Renal pelvis (tissue), 4 donors: ENCODE data around the gene PACSIN2. TPM values are rescaled to one million over a fixed set of nuclear protein-coding genes. Genes with fewer than 3 reads are reported as not detected.

Source experiments
- DNase-seq: peaks from one replicate; pipeline ENCODE4 v3.0.0-alpha.2; 2013
- polyA plus RNA-seq, 3 donors: library from polyadenylated mRNA; unstranded; fragments of 120-200 nt; gene quantifications; one replicate each; pipeline ENCODE4 v1.2.1, GENCODE V29; 2013; ENCODE audit not compliant: insufficient read length in 3 of 3

The PACSIN2 gene
- polyA plus RNA-seq, 3 donors: 69.6 to 70.3 (median 70.3) TPM

DNA sequence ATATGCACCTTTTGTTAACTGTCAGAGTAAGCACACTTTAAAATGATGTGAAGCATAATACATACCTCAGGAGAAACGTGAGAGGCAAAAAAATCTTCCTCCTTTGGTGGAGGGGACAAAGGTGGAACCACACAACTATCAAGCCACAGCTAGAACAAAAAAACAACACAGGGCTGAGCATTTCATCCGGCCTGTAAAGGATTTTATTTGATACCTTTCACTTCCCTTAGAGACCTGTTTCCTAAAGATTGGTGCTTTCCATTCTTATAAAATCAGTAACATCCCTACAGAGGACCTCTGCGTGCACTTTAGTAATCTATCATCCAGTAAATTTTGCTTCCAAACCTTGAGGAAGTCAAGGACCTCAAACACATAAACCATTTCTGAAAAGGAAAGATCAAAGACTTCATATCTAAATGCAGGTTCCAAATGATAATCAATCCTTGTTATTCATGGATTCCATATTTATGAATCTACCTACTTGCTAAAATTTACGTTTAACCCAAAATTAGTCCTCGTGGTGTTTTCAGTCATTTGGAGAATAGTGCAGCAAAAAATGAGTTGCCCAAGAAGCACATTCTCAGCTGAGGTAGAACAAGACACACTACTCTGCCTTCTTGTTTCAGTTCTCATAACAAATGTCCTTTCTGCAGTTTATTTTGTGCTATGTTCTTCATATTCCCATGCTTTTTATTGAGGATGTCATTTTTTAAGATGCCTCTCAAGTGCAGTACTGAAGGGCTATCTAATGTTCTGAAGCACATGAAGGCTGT is 180.6 kb downstream of the PACSIN2 start:
- no peak for DNase-seq

DNA sequence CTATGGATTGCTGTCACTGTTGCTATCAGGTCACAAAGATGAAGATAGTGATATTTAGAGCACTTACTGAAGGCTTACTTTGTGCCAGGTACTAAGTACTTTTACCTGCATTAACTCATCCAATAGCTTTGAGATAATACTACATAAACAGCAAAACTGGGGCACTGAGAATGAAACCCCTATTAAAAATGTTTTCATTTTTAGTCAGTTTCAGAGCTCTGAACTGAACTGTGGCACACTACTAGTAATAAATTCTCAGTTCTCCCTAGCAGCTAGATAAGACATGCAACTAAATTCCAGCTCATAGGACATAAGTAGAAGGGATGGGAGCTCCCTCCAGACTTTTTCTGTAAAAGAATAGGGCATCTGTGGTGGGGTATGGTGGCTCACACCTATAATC is 181.8 kb downstream of the PACSIN2 start:
- DNase-seq: no peak

DNA sequence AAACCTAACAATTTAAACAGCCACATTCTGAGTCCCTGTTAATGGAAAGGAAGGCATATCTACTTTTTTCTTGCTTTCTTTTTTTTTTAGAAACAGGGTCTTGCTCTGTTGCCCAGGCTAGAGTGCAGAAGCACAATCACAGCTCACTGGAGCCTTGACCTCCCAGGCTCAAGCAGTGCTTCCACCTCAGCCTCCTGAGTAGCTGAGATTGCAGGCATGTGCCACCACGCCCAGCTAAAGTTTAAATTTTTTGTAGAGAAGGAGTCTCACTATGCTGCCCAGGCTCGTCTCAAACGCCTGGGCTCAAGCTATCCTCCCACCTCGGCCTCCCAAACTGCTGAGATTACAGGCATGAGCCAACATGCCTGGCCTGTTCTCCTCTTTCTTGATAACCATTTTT is 183.2 kb downstream of the PACSIN2 start:
- DNase-seq: no peak

DNA sequence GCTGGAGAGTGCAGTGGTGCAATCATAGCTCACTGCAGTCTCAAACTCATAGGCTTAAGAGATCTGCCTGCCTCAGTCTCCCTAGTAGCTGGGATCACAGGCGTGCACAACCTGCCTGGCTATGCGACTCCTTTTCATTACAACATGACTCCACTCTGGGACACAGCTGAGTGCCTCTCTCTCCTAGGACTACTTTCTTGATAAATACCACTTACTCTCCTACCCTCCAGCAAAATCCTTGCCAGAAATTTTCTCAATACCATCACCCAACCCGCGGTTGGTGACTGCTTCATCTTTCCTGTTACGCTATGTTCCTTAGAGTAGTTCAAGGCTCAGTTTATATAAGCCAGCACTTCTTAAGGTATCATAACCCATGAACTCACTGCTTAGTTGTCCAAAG is 184.8 kb downstream of the PACSIN2 start:
- no peak for DNase-seq

DNA sequence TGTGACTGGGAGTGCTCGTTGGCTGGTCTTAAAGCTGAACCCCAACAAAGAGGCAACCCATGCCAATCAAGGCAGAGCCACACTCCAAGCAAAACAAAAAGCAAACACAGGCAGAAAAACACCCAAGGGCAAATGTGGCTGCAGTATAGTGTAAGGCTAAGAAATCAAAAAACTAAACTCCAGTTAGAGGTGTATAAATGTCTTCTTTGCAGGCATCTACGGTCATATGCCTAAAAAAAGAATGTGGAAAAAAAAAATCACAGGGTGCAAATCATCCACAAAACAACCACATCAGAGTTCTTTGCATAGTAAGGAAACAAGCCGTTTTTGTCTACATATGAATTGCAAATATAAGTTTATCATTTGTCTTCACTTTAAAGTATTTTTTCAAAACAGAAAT is 185.6 kb downstream of the PACSIN2 start:
- no peak for DNase-seq

DNA sequence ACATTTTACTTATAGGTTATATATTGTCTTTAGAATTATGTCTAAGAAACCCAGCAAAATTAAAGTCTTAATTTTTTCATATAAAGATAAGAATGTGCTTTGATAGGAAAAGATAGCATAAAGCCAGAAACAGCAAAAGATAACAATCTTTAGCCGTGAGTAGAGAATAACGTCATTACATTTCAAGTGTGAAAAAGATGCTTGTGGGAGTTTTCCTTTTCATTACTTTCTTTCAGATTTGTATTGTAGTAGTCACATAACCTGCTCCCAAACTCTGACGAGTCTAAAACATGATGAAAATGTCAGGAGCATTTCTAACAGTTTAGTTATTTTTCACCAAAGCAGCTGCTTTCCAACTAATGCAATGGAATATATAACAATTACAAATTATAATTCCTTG is 189.2 kb downstream of the PACSIN2 start:
- DNase-seq: no peak

DNA sequence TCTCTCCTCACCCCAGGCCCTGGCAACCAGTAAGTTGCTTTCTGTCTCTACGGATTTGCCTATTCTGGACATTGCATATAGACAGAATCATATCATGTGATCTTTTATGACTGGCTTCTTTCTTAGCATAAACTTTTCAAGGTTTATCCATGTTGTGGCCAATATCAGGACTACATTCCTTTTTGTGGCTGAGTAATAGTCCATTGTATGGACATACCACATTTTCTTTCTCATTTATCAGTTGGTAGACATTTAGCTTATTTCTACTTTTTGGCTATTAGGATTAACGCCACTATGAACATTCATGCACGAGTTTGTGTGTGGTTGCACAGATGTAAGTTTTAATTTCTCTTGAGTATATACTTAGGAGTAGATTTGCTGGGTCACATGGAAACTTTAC is 193.6 kb downstream of the PACSIN2 start:
- DNase-seq: no peak

DNA sequence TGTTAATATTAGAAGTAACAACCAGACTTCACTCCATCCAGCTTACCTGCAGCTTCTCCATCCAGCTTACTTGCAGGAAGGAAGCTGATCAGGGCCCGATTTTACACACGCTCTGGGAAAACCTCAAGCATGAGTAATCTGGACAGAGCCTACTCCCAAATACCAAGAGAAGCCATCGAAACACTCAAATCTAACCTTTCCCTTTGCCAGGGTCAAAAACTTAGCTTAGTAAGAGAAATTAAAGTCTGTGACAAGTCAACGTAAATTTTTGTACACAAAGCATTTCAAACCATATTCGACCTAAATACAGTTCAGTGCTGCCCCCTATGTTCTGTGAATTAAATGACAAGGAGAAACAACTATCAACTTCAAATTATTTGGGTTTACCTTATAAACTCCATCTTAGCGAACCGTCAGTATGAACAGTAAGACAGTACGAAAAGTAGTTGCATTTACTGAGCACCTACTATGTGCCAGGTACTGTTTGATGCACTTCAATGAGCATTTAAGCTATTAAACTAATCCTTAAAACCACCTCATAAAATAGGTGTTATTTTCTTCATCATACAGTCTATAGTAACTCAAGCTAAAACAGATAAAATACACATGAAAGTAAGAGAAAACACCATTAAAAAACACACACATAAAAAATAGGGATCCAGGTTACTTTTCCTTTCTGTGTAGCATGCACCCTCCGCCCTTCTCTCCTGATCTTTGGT is 194.7 kb downstream of the PACSIN2 start:
- no peak for DNase-seq

Other genes with a start within 250 kb of the PACSIN2 start
- gene ARFGAP3, start 157.9 kb downstream of the PACSIN2 start, polyA plus RNA-seq: 10 to 100 TPM; 43.6 to 48.8 (median 48.4) TPM
- gene TTLL1, start 74.2 kb upstream of the PACSIN2 start, polyA plus RNA-seq: 10 to 100 TPM; 17.7 to 19.8 (median 18.5) TPM
- 1 to 10 TPM; 1.1 to 1.5 (median 1.2) TPM for gene BIK, start 95.6 kb upstream of the PACSIN2 start, polyA plus RNA-seq
- gene MCAT, start 128.2 kb upstream of the PACSIN2 start, polyA plus RNA-seq: 10 to 100 TPM; 25.3 to 29.5 (median 26.7) TPM
- 10 to 100 TPM; 28.5 to 30.5 (median 30.0) TPM for gene TSPO, start 136.4 kb upstream of the PACSIN2 start, polyA plus RNA-seq
- 10 to 100 TPM; 26.1 to 34.6 (median 29.5) TPM for gene TTLL12, start 172.0 kb upstream of the PACSIN2 start, polyA plus RNA-seq